ENCODE measurements around the gene ENPP6.
"Not testable (repeated sequence)": the region's sequence is repeated elsewhere in the genome, so short reads cannot be mapped to it uniquely, and the experiment has no call there.

The ENPP6 gene

GRCh38 chr4:184235526-184235925 lies 17.9 kb upstream of the ENPP6 start:
- no peak for DNase-seq (ENCODE audit: low spot score)

- no peak for DNase-seq (ENCODE audit: low spot score)
Observed at GRCh38 chr4:184234155-184234554, 16.5 kb upstream of the ENPP6 start.

GRCh38 chr4:184232975-184233374 lies 15.3 kb upstream of the ENPP6 start:
- DNase-seq (ENCODE audit: low spot score), result no peak

- DNase-seq (ENCODE audit: low spot score), result no peak
Observed at GRCh38 chr4:184232202-184232601, 14.5 kb upstream of the ENPP6 start.

GRCh38 chr4:184231573-184231972 lies 13.9 kb upstream of the ENPP6 start:
- DNase-seq (ENCODE audit: low spot score), result no peak

- DNase-seq (ENCODE audit: low spot score), result no peak
Observed at GRCh38 chr4:184228056-184228705, 10.5 kb upstream of the ENPP6 start.

GRCh38 chr4:184216515-184216914 lies 1.2 kb downstream of the ENPP6 start:
- no peak for DNase-seq (ENCODE audit: low spot score)

GRCh38 chr4:184215709-184216328 lies 1.9 kb downstream of the ENPP6 start:
- no peak for DNase-seq (ENCODE audit: low spot score)

GRCh38 chr4:184214931-184215330 lies 2.7 kb downstream of the ENPP6 start:
- no peak for DNase-seq (ENCODE audit: low spot score)

- not testable (repeated sequence) for DNase-seq (ENCODE audit: low spot score)
Observed at GRCh38 chr4:184207734-184208607, 9.7 kb downstream of the ENPP6 start.

- no peak for DNase-seq (ENCODE audit: low spot score)
Observed at GRCh38 chr4:184205243-184205642, 12.4 kb downstream of the ENPP6 start.

- no peak for DNase-seq (ENCODE audit: low spot score)
Observed at GRCh38 chr4:184203300-184203699, 14.4 kb downstream of the ENPP6 start.

GRCh38 chr4:184201179-184201578 lies 16.5 kb downstream of the ENPP6 start:
- no peak for DNase-seq (ENCODE audit: low spot score)

- DNase-seq (ENCODE audit: low spot score), result no peak
Observed at GRCh38 chr4:184200296-184200695, 17.4 kb downstream of the ENPP6 start.

- no peak for DNase-seq (ENCODE audit: low spot score)
Observed at GRCh38 chr4:184199780-184200179, 17.9 kb downstream of the ENPP6 start.

- DNase-seq (ENCODE audit: low spot score), result no peak
Observed at GRCh38 chr4:184198190-184198589, 19.5 kb downstream of the ENPP6 start.

GRCh38 chr4:184197536-184198082 lies 20.1 kb downstream of the ENPP6 start:
- no peak for DNase-seq (ENCODE audit: low spot score)

GRCh38 chr4:184196730-184197385 lies 20.8 kb downstream of the ENPP6 start:
- no peak for DNase-seq (ENCODE audit: low spot score)

GRCh38 chr4:184193556-184194525 lies 23.8 kb downstream of the ENPP6 start:
- DNase-seq (ENCODE audit: low spot score), result no peak

- DNase-seq (ENCODE audit: low spot score), result no peak
Observed at GRCh38 chr4:184192933-184193332, 24.7 kb downstream of the ENPP6 start.

- no peak for DNase-seq (ENCODE audit: low spot score)
Observed at GRCh38 chr4:184191267-184191666, 26.4 kb downstream of the ENPP6 start.

All from left forelimb (tissue), 1 donor.